Testis (tissue), 5 donors: Measurements from ENCODE around the gene PTPN6. TPM values are rescaled to one million over a fixed set of nuclear protein-coding genes. Genes with fewer than 3 reads are reported as not detected.

Experiments
- DNase-seq: peaks from one replicate; pipeline ENCODE4 v3.0.0-alpha.2; 2019
- H3K27ac ChIP-seq, 2 donors: fragments of 200-600 bp; sonication (generic); one replicate each; pipeline ENCODE4 v1.5.1; 2019
- H3K27me3 ChIP-seq: fragments of 200-600 bp; sonication (generic); one replicate; pipeline ENCODE4 v1.5.1; 2019
- H3K36me3 ChIP-seq: fragments of 200-600 bp; sonication (generic); one replicate; pipeline ENCODE4 v1.5.1; 2017; ENCODE audit warnings: low read depth; ENCODE audit errors: missing control alignments
- H3K4me1 ChIP-seq: fragments of 200-600 bp; sonication (generic); one replicate; pipeline ENCODE4 v1.5.1; 2019
- H3K4me3 ChIP-seq, 2 donors: fragments of 200-600 bp; sonication (generic); one replicate each; pipeline ENCODE4 v1.5.1; 2017 to 2019
- H3K9me3 ChIP-seq: fragments of 200-600 bp; sonication (generic); one replicate; pipeline ENCODE4 v1.5.1; 2017
- POLR2A ChIP-seq: fragments of 450-650 bp; IDR thresholded peaks from one replicate; pipeline ENCODE4 v1.6.1; 2017; ENCODE audit warnings: antibody characterized with exemption, mild to moderate bottlenecking, moderate library complexity
- WGBS, 2 donors: methylation state at CpG; one replicate each; pipeline ENCODE4 v1.1.5; 2018; 5-methylcytosine and 5-hydroxymethylcytosine counted together
- intact Hi-C: fragments of 100-400 bp; cut with DNase I; formaldehyde crosslinking; loops from one replicate; pipeline ENCODE4 v1.15.1; 2023; ENCODE audit warnings: low total_unique reads
- long read RNA-seq, 2 donors: transcript quantifications; one replicate each; lab custom pipeline, GENCODE V29; 2026
- polyA plus RNA-seq: library from polyadenylated mRNA; stranded (reverse); fragments of 350-450 nt; fragmentation: Illumina TruSeq; extraction: RNeasy Lipid Tissue Mini Kit (QIAGEN cat#74804); gene quantifications from one replicate; pipeline ENCODE4 v1.2.3, GENCODE V29; 2014; ENCODE audit warnings: low read depth, low replicate concordance; ENCODE audit not compliant: insufficient read depth
- total RNA-seq, 2 donors: library from RNA; depleted of rRNA; stranded (reverse); fragments of >200 nt; gene quantifications; one replicate each; pipeline ENCODE4 v1.2.3, GENCODE V29; 2016
- TF ChIP-seq, protein P1 (sequence below), 3 experiments: fragments of 450-650 bp in 2 of 3; fragments of 200-600 bp in 1 of 3; sonication (generic) in 1 of 3; IDR thresholded peaks; one replicate each; pipeline ENCODE4 v1.5.1; 2016 to 2019; ENCODE audit warnings: antibody characterized with exemption in 3 of 3, mild to moderate bottlenecking in 2 of 3, moderate library complexity in 1 of 3

Gene PTPN6
- total RNA-seq (1 to 10 TPM; 3.7 to 9.1 TPM), polyA plus RNA-seq (19.1 TPM)
- long read RNA-seq, donor 1, partial matches to known transcripts = 0 of 2 reads
- long read RNA-seq, donor 1, other reads (novel, unspliced or antisense) = 0 of 2 reads
- long read RNA-seq, donor 2 = 0 reads

DNA sequence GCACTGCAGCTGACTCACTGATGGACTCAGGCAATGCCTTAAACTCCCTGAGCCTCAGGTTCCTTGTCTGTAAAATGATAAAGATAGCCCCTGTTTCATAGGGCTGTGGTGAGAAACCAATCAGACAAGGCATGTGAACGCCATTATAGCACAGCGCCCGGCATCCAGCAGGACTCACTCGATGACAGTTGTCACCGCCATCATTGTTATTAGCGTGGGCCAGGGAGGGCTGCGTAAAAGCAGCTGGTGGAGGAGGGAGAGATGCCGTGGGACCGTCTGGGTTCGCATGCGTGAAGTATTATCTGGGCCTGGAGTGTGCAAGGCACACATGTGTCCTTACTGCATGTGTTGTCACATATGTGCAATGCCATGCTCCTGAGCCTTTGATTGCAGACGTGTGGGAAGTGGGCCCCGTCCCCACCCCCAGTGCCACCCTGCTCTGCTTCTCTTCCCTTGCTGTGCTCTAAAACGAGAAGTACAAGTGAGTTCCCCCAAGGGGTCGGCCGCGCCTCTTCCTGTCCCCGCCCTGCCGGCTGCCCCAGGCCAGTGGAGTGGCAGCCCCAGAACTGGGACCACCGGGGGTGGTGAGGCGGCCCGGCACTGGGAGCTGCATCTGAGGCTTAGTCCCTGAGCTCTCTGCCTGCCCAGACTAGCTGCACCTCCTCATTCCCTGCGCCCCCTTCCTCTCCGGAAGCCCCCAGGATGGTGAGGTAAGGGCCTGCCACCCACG is at the start of gene PTPN6:
TSS of gene PTPN6 (plus strand) at position 546 of the 730 bp plus-strand sequence. CDS start at position 703, 157 bp downstream.
- Histone ChIP-seq H3K36me3 (no peaks in the 10 kb centered on the region), H3K27me3 (no peaks in the 10 kb centered on the region), H3K4me1 (peaks cover 25% of the 10 kb centered on the region), H3K9me3 (no peaks in the 10 kb centered on the region), H3K27ac (no peak within 1 kb of the TSS), H3K4me3 (peak within 1 kb of the TSS in 1 of 2 donors; percentile 13)
- 79 to 96% methylated on average over 15 to 25 of the region's 25 CpGs for WGBS, 2 donors
- TF ChIP-seq POLR2A = no peak
- TF ChIP-seq, protein P1, sequence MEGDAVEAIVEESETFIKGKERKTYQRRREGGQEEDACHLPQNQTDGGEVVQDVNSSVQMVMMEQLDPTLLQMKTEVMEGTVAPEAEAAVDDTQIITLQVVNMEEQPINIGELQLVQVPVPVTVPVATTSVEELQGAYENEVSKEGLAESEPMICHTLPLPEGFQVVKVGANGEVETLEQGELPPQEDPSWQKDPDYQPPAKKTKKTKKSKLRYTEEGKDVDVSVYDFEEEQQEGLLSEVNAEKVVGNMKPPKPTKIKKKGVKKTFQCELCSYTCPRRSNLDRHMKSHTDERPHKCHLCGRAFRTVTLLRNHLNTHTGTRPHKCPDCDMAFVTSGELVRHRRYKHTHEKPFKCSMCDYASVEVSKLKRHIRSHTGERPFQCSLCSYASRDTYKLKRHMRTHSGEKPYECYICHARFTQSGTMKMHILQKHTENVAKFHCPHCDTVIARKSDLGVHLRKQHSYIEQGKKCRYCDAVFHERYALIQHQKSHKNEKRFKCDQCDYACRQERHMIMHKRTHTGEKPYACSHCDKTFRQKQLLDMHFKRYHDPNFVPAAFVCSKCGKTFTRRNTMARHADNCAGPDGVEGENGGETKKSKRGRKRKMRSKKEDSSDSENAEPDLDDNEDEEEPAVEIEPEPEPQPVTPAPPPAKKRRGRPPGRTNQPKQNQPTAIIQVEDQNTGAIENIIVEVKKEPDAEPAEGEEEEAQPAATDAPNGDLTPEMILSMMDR (IDR thresholded peaks at IDR 0.05) = no peak
- intact Hi-C loops = no loop called here
- DNase-seq = no peak

DNA sequence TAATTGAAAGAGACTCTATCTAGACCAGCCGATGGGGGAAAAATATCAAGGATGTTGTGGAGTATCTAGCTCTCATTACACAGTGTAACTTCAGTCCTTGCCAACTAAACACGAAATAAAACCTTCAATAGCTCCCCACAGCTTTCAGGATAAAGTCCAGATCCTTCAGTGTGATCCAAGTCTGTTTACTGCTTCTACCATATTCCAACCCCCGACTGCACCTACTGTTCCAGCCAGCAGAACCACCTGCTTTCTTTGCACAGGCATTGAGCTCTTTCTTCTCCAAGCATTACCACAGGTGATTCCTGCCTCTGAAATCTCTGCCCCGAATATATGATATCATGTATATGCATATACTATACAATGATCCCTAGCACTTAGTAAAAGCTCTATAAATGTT is 48.7 kb upstream of the PTPN6 start:
- no peak overlapping the region for H3K4me3 ChIP-seq
- no peak for DNase-seq
- no peaks in the 10 kb centered on the region for H3K9me3 ChIP-seq
- no peak for TF ChIP-seq POLR2A
- TF ChIP-seq, protein P1 (IDR thresholded peaks at IDR 0.05) = no peak
- 81 to 84% methylated on average over 4 of the region's 4 CpGs for WGBS, 2 donors
- intact Hi-C loops = no loop called here
- H3K27ac ChIP-seq = no peak overlapping the region
- no peaks in the 10 kb centered on the region for H3K27me3 ChIP-seq
- no peaks in the 10 kb centered on the region for H3K36me3 ChIP-seq
- peaks cover 13% of the 10 kb centered on the region for H3K4me1 ChIP-seq

DNA sequence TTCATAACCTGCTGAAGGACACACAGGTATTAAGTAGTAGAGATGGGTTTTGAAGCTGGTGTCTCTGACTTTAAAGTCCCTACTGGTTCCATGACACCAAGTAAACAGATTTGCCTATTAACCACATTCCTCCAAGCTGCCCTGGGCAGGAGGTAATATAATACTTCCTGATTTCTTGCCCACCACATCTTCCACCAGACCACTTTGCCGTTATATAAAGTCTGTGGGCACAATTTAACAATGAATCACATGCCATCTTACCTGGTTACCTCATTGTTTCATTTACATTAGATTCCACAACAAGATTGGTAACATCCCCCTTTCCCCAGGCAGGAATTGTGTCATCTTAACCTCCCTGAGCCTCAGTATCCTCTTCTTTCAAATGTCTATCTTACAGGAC is 47.4 kb upstream of the PTPN6 start:
- H3K4me1 ChIP-seq = peaks cover 13% of the 10 kb centered on the region
- no peak for DNase-seq

DNA sequence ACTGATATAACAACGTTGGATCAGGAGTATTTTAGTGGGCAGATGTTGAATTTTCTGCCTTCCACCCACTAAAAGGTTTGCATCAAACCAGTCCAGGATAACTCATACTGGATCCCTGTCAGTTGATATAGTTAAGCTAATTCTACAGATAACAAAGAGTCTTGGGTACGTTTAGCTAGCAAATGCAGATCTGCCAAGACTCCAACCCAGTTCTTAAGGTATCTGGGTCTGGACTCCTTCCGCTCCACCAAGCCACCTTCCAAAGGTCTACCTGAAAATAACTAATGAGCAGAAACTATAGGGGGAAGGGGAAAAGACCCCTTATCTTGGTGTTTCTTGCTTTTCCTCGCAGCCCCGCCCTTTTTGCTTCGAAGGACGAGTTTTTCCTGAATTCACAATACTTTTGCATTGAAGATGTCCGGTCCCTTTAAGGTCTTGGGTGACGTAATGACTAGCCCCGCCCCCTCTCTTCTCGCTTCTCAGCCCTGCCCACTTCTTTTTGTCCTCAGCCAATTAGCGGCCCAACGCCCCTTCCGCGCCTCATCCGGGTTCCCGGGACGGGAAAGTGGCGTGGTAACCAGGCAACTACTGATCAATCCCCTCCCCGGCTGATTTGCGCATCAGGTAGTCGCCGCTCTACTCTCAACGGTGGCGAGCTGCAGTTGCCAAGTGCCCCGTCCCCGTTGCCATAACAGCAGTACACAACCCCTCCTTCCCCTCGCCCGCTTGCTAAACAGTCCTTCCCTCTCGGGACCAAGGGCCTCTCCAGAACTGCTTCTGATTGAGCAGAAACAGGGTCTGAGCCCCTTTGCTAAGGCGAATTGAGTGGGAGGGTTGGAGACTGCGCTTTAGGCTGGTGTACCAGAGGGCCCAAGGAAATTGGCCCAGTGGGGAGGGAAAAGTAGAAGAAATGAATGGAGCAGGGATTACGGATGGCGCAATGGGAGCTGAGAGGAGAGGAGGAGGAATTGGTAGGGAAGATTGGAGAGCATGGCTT is 46.6 kb upstream of the PTPN6 start, which contains the start of gene LRRC23:
TSS of gene LRRC23 (plus strand) at position 543 of the 997 bp plus-strand sequence. CDS start 812 bp downstream, outside the sequence.
- H3K9me3 ChIP-seq = no peaks in the 10 kb centered on the region
- no peaks in the 10 kb centered on the region for H3K27me3 ChIP-seq
- peak; percentile 99 for DNase-seq
- peak within 1 kb of the TSS; percentile 63 to 76 for H3K4me3 ChIP-seq
- no peak for TF ChIP-seq POLR2A
- TF ChIP-seq, protein P1 (IDR thresholded peaks at IDR 0.05) = no peak
- intact Hi-C loops = no loop called here
- WGBS, 2 donors = 4% methylated on average over 31 to 34 of the region's 34 CpGs
- peaks cover 13% of the 10 kb centered on the region for H3K4me1 ChIP-seq
- no peaks in the 10 kb centered on the region for H3K36me3 ChIP-seq
- H3K27ac ChIP-seq = peak within 1 kb of the TSS; percentile 9 to 81

More for the DNA sequence above, 47.4 kb upstream of the PTPN6 start:
- Histone ChIP-seq H3K27me3 (no peaks in the 10 kb centered on the region), H3K36me3 (no peaks in the 10 kb centered on the region), H3K4me3 (no peak overlapping the region), H3K27ac (no peak overlapping the region), H3K9me3 (no peaks in the 10 kb centered on the region)
- no peak for TF ChIP-seq POLR2A
- TF ChIP-seq, protein P1 (IDR thresholded peaks at IDR 0.05) = no peak
- intact Hi-C loops = no loop called here
- WGBS, 2 donors = 74 to 75% methylated on average over 1 of the region's 1 CpG
